ENCODE measurements around the gene BCL7A. TPM values are rescaled to one million over a fixed set of nuclear protein-coding genes. Genes with fewer than 3 reads are reported as not detected.
"Not testable (repeated sequence)": the region's sequence is repeated elsewhere in the genome, so short reads cannot be mapped to it uniquely, and the experiment has no call there.

BCL7A gene
- total RNA-seq, 1 donor from 2014 or later, result 11.4 TPM

DNA sequence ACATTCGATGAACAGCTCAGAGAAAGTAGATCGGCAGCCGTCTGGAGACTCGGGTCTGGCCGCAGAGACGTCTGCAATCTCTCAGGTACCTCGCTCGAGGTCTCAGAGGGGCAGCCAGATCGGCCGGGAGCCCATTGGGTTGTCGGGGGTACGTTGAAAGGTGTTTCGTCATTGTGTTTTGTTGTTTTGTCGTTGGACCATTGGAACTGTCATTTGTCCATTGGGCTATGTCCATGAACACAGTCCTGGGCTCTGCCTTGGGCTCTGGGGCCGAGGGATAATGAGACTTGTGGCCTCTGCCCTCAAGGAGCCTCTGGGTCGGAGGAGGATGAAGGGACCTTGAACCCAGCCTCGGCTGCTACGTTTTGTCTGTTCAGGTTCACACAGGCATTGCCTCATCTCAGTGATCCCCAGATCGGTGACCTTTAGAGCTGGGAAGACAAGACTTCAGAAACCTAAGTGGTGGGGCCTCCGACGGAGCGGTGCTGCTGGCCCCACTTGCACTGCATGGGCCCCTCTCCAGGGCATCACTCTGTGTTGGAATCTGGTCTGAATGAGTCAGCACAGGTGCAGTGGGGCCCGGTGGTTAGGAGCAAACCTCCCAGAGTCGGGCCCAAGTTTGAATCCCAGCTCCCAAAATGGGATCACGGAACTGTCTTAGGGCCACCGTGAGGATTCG lies 33.3 kb downstream of the BCL7A start:
- peaks cover 18% of the 10 kb centered on the region for H3K4me1 ChIP-seq
- peaks cover 12% of the 10 kb centered on the region for H3K36me3 ChIP-seq
- TF ChIP-seq, protein P1, sequence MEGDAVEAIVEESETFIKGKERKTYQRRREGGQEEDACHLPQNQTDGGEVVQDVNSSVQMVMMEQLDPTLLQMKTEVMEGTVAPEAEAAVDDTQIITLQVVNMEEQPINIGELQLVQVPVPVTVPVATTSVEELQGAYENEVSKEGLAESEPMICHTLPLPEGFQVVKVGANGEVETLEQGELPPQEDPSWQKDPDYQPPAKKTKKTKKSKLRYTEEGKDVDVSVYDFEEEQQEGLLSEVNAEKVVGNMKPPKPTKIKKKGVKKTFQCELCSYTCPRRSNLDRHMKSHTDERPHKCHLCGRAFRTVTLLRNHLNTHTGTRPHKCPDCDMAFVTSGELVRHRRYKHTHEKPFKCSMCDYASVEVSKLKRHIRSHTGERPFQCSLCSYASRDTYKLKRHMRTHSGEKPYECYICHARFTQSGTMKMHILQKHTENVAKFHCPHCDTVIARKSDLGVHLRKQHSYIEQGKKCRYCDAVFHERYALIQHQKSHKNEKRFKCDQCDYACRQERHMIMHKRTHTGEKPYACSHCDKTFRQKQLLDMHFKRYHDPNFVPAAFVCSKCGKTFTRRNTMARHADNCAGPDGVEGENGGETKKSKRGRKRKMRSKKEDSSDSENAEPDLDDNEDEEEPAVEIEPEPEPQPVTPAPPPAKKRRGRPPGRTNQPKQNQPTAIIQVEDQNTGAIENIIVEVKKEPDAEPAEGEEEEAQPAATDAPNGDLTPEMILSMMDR (IDR thresholded peaks at IDR 0.05), result no peak
- DNase-seq (no peak), ATAC-seq (no peak)
- H3K4me3 ChIP-seq, result no peak overlapping the region
- H3K9me3 ChIP-seq, result no peaks in the 10 kb centered on the region
- intact Hi-C loops (cut with DNase I), result loop anchor here (2.0 kb wide), 1 partner anchor 68 kb away; no protein-coding TSS in a partner anchor
- no peaks in the 10 kb centered on the region for H3K27me3 ChIP-seq
- no peak overlapping the region for H3K27ac ChIP-seq

DNA sequence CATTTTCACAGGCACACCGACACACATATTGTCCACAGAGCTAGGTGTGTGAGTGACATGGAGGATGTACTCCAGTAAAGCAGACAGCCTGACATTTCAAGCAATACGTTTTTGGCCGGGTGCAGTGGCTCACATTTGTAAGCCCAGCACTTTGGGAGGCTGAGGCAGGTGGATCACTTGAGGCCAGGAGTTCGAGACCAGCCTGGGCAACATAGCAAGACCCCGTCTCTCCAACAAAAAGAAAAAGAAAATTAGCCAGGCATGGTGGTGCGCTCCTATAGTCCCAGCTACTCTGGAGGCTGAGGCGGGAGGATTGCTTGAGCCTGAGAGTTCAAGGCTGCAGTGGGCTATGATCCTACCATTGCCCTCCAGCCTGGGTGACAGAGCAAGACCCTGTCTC lies 34.7 kb downstream of the BCL7A start:
- H3K27me3 ChIP-seq; intact Hi-C loops (cut with DNase I); H3K4me3 ChIP-seq; H3K9me3 ChIP-seq; ATAC-seq; H3K27ac ChIP-seq; DNase-seq: not testable (repeated sequence)
- H3K4me1 ChIP-seq, result peaks cover 11% of the 10 kb centered on the region
- H3K36me3 ChIP-seq, result peaks cover 12% of the 10 kb centered on the region

DNA sequence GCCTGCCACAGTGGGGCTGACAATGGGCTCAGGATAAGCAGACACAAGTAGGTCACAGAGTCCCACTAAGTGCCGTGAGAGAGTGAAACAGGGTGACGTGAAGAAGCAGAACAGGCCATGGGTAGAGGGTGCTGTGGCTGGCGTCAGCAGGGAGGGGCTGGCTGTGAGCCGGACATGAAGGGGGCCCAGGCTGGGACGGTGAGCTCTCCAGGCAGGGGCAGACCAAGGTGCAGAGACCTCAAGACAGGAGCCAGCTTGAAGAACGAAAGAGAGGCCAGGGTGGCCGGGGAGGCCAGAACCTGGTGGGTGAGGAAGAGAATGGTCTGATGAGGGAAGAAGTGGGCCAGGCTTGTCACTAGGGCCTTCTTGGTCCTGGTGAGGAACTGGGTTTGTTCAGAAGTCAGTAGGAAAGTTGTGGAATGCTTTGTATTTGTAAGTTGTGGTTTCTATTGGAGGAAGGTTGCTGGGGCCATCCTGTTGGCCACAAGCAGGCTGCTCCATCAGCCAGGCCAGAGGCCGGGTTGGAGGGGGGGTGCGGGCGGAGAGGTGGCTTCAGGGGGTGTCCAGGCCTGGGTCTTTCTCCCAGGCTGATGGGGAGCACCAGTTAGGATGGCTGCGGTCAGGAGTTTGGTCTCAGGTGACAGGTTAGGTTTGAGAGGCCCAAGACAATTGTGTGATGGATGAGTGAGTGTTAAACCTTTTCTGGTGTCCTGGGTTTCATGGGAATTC lies 35.5 kb downstream of the BCL7A start:
- TF ChIP-seq, protein P1 (IDR thresholded peaks at IDR 0.05), result no peak
- intact Hi-C loops (cut with DNase I), result no loop called here
- no peak for ATAC-seq
- no peaks in the 10 kb centered on the region for H3K9me3 ChIP-seq
- H3K4me3 ChIP-seq, result no peak overlapping the region
- no peaks in the 10 kb centered on the region for H3K27me3 ChIP-seq
- H3K27ac ChIP-seq, result no peak overlapping the region
- H3K36me3 ChIP-seq, result peaks cover 12% of the 10 kb centered on the region
- peaks cover 6% of the 10 kb centered on the region for H3K4me1 ChIP-seq
- DNase-seq, result no peak

DNA sequence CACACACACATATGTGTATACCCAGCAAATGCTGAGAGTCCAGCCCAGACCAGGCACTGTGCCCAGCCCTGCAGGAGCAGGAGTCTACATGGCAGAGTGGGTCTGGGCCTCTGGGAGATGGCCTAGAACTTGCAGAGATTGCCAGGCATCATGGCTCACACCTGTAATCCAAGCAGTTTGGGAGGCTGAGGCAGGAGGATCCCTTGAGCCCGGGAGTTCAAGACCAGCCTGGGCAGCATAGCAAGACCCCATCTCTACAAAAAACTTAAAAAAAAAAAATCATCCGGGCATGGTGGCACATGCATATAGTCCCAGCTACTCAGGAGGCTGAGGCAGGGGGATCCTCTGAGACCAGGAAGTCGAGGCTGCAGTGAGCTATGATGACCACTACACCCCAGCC lies 36.1 kb downstream of the BCL7A start:
- no peak overlapping the region for H3K27ac ChIP-seq
- H3K36me3 ChIP-seq, result peaks cover 12% of the 10 kb centered on the region
- H3K4me3 ChIP-seq, result no peak overlapping the region
- H3K9me3 ChIP-seq, result no peaks in the 10 kb centered on the region
- peaks cover 11% of the 10 kb centered on the region for H3K4me1 ChIP-seq
- no peak for ATAC-seq
- no peaks in the 10 kb centered on the region for H3K27me3 ChIP-seq
- intact Hi-C loops (cut with DNase I), result no loop called here
- TF ChIP-seq, protein P1 (IDR thresholded peaks at IDR 0.05), result no peak
- DNase-seq, result no peak

DNA sequence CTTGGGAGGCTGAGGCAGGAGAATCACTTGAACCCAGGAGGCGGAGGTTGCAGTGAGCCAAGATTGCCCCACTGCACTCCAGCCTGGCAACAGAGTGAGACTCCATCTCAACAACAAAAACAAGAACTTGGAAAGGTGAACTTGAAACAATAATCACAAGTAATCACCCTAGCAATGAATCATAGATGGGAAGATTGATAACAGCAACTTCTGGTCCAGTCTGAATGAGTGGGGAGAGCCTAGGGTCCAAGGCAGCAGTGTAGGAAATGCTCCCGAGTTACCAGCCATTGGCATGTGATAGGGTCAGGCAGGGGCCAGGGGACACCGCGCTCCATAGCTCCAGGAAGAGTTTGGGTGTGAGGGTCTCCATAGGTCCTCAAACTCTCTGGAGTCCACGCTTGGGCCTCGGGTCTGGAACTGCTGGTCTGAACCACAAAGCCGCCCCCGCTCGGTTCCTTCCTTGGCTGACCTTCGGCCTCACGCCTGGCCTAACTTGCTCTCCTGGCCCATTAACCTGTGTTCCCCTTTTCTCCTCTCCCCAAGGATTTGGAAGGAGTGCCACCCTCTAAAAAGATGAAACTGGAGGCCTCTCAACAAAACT lies 37.0 kb downstream of the BCL7A start:
- DNase-seq (no peak), ATAC-seq (no peak)
- Histone ChIP-seq H3K36me3 (peaks cover 12% of the 10 kb centered on the region), H3K27ac (no peak overlapping the region), H3K4me1 (peaks cover 20% of the 10 kb centered on the region), H3K9me3 (no peaks in the 10 kb centered on the region), H3K4me3 (no peak overlapping the region), H3K27me3 (no peaks in the 10 kb centered on the region)
- intact Hi-C loops (cut with DNase I), result no loop called here
- TF ChIP-seq, protein P1 (IDR thresholded peaks at IDR 0.05), result no peak

All from upper lobe of right lung (tissue), 1 donor.